Measurements from ENCODE around the gene GIT2. TPM values are rescaled to one million over a fixed set of nuclear protein-coding genes. Genes with fewer than 3 reads are reported as not detected.

The GIT2 gene
- total and polyA plus RNA-seq, 2 experiments from 2014 or later, result 15.8 to 20.9 TPM

GRCh38 chr12:109899783-109900751, 96.1 kb downstream of the GIT2 start, which contains the start of gene TCHP:
Gene TCHP, plus strand, starts transcription at chr12:109900274. Its CDS starts 2,753 bp downstream, at chr12:109903027.
- H3K4me1 Mint-ChIP-seq, result peaks cover 26% of the 10 kb centered on the region
- H3K4me2 ChIP-seq, result peak within 1 kb of the TSS; percentile 86
- H3K27me3 ChIP-seq (ENCODE audit: insufficient read depth), result peaks cover 97% of the 10 kb centered on the region
- H3K9me3 Mint-ChIP-seq, result no peaks in the 10 kb centered on the region; the same call in 2 of the 3 replicates
- ATAC-seq (peak; percentile 73), DNase-seq (ENCODE audit: low spot score) (peak; percentile 89)
- no peaks in the 10 kb centered on the region for H3K9me2 ChIP-seq (ENCODE audit: insufficient read depth)
- H3K27ac Mint-ChIP-seq, result no peak within 1 kb of the TSS
- H2AFZ ChIP-seq, result peak within 1 kb of the TSS; percentile 70
- TF ChIP-seq CTCF (conservative IDR thresholded peaks at IDR 0.05; ENCODE audit: low read depth in 2 of 2), result peak in 1 of 2 experiments; percentile 30; a peak in 2 of 4 replicates
- TF ChIP-seq ZNF331 (CRISPR knock-in tag; IDR thresholded peaks at IDR 0.05; ENCODE audit: low read depth), result no peak
- TF ChIP-seq ZNF114 (CRISPR knock-in tag; IDR thresholded peaks at IDR 0.05), result no peak
- TF ChIP-seq JUNB (IDR thresholded peaks at IDR 0.05; ENCODE audit: unreplicated experiment), result no peak
- TF ChIP-seq, protein P1, sequence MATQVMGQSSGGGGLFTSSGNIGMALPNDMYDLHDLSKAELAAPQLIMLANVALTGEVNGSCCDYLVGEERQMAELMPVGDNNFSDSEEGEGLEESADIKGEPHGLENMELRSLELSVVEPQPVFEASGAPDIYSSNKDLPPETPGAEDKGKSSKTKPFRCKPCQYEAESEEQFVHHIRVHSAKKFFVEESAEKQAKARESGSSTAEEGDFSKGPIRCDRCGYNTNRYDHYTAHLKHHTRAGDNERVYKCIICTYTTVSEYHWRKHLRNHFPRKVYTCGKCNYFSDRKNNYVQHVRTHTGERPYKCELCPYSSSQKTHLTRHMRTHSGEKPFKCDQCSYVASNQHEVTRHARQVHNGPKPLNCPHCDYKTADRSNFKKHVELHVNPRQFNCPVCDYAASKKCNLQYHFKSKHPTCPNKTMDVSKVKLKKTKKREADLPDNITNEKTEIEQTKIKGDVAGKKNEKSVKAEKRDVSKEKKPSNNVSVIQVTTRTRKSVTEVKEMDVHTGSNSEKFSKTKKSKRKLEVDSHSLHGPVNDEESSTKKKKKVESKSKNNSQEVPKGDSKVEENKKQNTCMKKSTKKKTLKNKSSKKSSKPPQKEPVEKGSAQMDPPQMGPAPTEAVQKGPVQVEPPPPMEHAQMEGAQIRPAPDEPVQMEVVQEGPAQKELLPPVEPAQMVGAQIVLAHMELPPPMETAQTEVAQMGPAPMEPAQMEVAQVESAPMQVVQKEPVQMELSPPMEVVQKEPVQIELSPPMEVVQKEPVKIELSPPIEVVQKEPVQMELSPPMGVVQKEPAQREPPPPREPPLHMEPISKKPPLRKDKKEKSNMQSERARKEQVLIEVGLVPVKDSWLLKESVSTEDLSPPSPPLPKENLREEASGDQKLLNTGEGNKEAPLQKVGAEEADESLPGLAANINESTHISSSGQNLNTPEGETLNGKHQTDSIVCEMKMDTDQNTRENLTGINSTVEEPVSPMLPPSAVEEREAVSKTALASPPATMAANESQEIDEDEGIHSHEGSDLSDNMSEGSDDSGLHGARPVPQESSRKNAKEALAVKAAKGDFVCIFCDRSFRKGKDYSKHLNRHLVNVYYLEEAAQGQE (IDR thresholded peaks at IDR 0.05; ENCODE audit: unreplicated experiment), result peak; percentile 4
- no peak for TF ChIP-seq NANOG (IDR thresholded peaks at IDR 0.05; ENCODE audit: borderline replicate concordance)
- peak; percentile 50; the same call in 1 of the 2 replicates for TF ChIP-seq POLR2AphosphoS5 (IDR thresholded peaks at IDR 0.05; ENCODE audit: low read depth)
- peak; percentile 63 for TF ChIP-seq EZH2 (IDR thresholded peaks at IDR 0.05; ENCODE audit: low read depth, unreplicated experiment)
- TF ChIP-seq CREB1 (CRISPR knock-in tag; IDR thresholded peaks at IDR 0.05; ENCODE audit: low read depth), result no peak; the same call in 1 of the 2 replicates
- TF ChIP-seq ETS1 (IDR thresholded peaks at IDR 0.05), result peak; percentile 10; the same call in 1 of the 2 replicates
- no peak for TF ChIP-seq EZH2phosphoT487 (IDR thresholded peaks at IDR 0.05; ENCODE audit: unreplicated experiment)
- no peak for TF ChIP-seq ZNF462 (CRISPR knock-in tag; IDR thresholded peaks at IDR 0.05)
- no peak for TF ChIP-seq STAT1 (IDR thresholded peaks at IDR 0.05; ENCODE audit: unreplicated experiment)
- H3K4me3 ChIP-seq, result peak within 1 kb of the TSS; percentile 81
- H3K4me1 ChIP-seq (ENCODE audit: insufficient read depth), result peaks cover 11% of the 10 kb centered on the region
- peaks cover 18% of the 10 kb centered on the region for H4K20me1 ChIP-seq (replicated peaks; ENCODE audit: insufficient read depth)
- H3K79me2 ChIP-seq (replicated peaks; ENCODE audit: insufficient read depth), result no peaks in the 10 kb centered on the region
- H3K36me3 ChIP-seq (ENCODE audit: insufficient read depth), result no peaks in the 10 kb centered on the region; the same call in 1 of the 2 replicates
- peaks cover 94% of the 10 kb centered on the region for H3K27me3 Mint-ChIP-seq (ENCODE audit: insufficient read depth, low read depth, poor library complexity)
- H3K4me3 Mint-ChIP-seq, result peak within 1 kb of the TSS; percentile 83
- H3K36me3 Mint-ChIP-seq (ENCODE audit: low read depth), result peaks cover 21% of the 10 kb centered on the region
- no peak within 1 kb of the TSS for H3K27ac ChIP-seq (ENCODE audit: low read depth)
- no peaks in the 10 kb centered on the region; the same call in 1 of the 2 replicates for H3F3A ChIP-seq (replicated peaks; ENCODE audit: low read depth)

Data from GM23338 (cell line).